DOHH2 (cell line): ENCODE data around the gene GAREM1.

Experiments
- H3F3A ChIP-seq: fragments of 200-600 bp; sonication (generic), shearing (Covaris generic); 2 replicates; pipeline ENCODE4 v1.6.0; 2016; ENCODE audit warnings: antibody characterized with exemption, mild to moderate bottlenecking; ENCODE audit not compliant: control insufficient read depth, insufficient read depth
- H3K27ac ChIP-seq: fragments of 200-600 bp; sonication (generic); 2 replicates; pipeline ENCODE4 v1.5.1; 2014; ENCODE audit warnings: low read depth, mild to moderate bottlenecking, low read length, moderate library complexity
- H3K27me3 ChIP-seq: fragments of 200-600 bp; sonication (generic); 2 replicates; pipeline ENCODE4 v1.6.1; 2014; ENCODE audit warnings: mild to moderate bottlenecking, low read length, mixed read lengths; ENCODE audit not compliant: control insufficient read depth
- H3K36me3 ChIP-seq: fragments of 200-600 bp; sonication (generic); 2 replicates; pipeline ENCODE4 v1.6.1; 2014; ENCODE audit warnings: mild to moderate bottlenecking, low read length, moderate library complexity, mixed read lengths; ENCODE audit not compliant: control insufficient read depth
- H3K4me1 ChIP-seq: fragments of 200-600 bp; sonication (generic); 2 replicates; pipeline ENCODE4 v1.6.1; 2014; ENCODE audit warnings: mild to moderate bottlenecking, low read length, mixed read lengths; ENCODE audit not compliant: control insufficient read depth
- H3K4me2 ChIP-seq: fragments of 200-600 bp; sonication (generic); 2 replicates; pipeline ENCODE4 v1.6.0; 2014; ENCODE audit warnings: mild to moderate bottlenecking, low read length, moderate library complexity
- H3K4me3 ChIP-seq: fragments of 200-600 bp; sonication (generic); 2 replicates; pipeline ENCODE4 v1.5.1; 2014; ENCODE audit warnings: mild to moderate bottlenecking, low read length, mixed read lengths
- H3K79me2 ChIP-seq: fragments of 200-600 bp; sonication (generic); 2 replicates; pipeline ENCODE4 v1.6.1; 2014; ENCODE audit warnings: mild to moderate bottlenecking, low read length, mixed read lengths; ENCODE audit not compliant: control insufficient read depth
- H3K9me2 ChIP-seq: fragments of 200-600 bp; sonication (generic); replicated peaks from 2 replicates; pipeline ENCODE4 v1.6.1; 2014; ENCODE audit warnings: mild to moderate bottlenecking, low read length, mixed read lengths; ENCODE audit not compliant: control insufficient read depth
- H3K9me3 ChIP-seq: fragments of 200-600 bp; sonication (generic); 2 replicates; pipeline ENCODE4 v1.6.1; 2014; ENCODE audit warnings: antibody characterized with exemption, low read length, mixed read lengths; ENCODE audit not compliant: control insufficient read depth, insufficient read depth
- H4K20me1 ChIP-seq: fragments of 200-600 bp; sonication (generic); 2 replicates; pipeline ENCODE4 v1.6.0; 2014; ENCODE audit warnings: low read depth, mild to moderate bottlenecking, antibody characterized with exemption, low read length, moderate library complexity; ENCODE audit not compliant: control insufficient read depth, insufficient read depth
- CTCF ChIP-seq: fragments of 200-600 bp; sonication (generic); IDR thresholded peaks from one replicate; pipeline ENCODE4 v1.5.1; 2014; ENCODE audit warnings: antibody characterized with exemption, mild to moderate bottlenecking, low read depth, low read length; ENCODE audit not compliant: poor library complexity, severe bottlenecking
- EZH2phosphoT487 ChIP-seq: fragments of 200-600 bp; sonication (generic); IDR thresholded peaks from 2 replicates; pipeline ENCODE4 v1.6.1; 2017; ENCODE audit warnings: borderline replicate concordance, mild to moderate bottlenecking, antibody characterized with exemption, low read length, moderate library complexity, mixed read lengths

GAREM1 gene

GRCh38 chr18:32401621-32402020, 69.1 kb downstream of the GAREM1 start:
- H3K79me2 ChIP-seq = no peaks in the 10 kb centered on the region
- no peaks in the 10 kb centered on the region for H3K4me1 ChIP-seq
- H4K20me1 ChIP-seq = no peaks in the 10 kb centered on the region
- H3K36me3 ChIP-seq = no peaks in the 10 kb centered on the region
- no peaks in the 10 kb centered on the region for H3F3A ChIP-seq
- no peak overlapping the region for H3K4me2 ChIP-seq
- no peaks in the 10 kb centered on the region for H3K27me3 ChIP-seq
- H3K9me2 ChIP-seq = no peaks in the 10 kb centered on the region
- H3K4me3 ChIP-seq = no peak overlapping the region
- no peak overlapping the region for H3K27ac ChIP-seq
- TF ChIP-seq CTCF = no peak
- TF ChIP-seq EZH2phosphoT487 = no peak
- no peaks in the 10 kb centered on the region for H3K9me3 ChIP-seq

GRCh38 chr18:32393407-32393806, 77.3 kb downstream of the GAREM1 start:
- no peaks in the 10 kb centered on the region for H3K27me3 ChIP-seq
- no peaks in the 10 kb centered on the region for H3K36me3 ChIP-seq
- H3K4me1 ChIP-seq = no peaks in the 10 kb centered on the region
- no peak overlapping the region for H3K4me2 ChIP-seq
- H3K9me2 ChIP-seq = no peaks in the 10 kb centered on the region
- no peak overlapping the region for H3K27ac ChIP-seq
- H3K9me3 ChIP-seq = no peaks in the 10 kb centered on the region
- H3K79me2 ChIP-seq = no peaks in the 10 kb centered on the region
- no peaks in the 10 kb centered on the region for H3F3A ChIP-seq
- no peak overlapping the region for H3K4me3 ChIP-seq
- no peaks in the 10 kb centered on the region for H4K20me1 ChIP-seq
- TF ChIP-seq EZH2phosphoT487 (no peak), CTCF (no peak)

- Histone ChIP-seq H3K27ac (no peak overlapping the region), H3F3A (no peaks in the 10 kb centered on the region), H3K4me2 (no peak overlapping the region), H3K36me3 (no peaks in the 10 kb centered on the region), H4K20me1 (no peaks in the 10 kb centered on the region), H3K4me1 (no peaks in the 10 kb centered on the region), H3K79me2 (no peaks in the 10 kb centered on the region), H3K9me2 (no peaks in the 10 kb centered on the region), H3K9me3 (no peaks in the 10 kb centered on the region), H3K27me3 (no peaks in the 10 kb centered on the region), H3K4me3 (no peak overlapping the region)
- no peak for TF ChIP-seq EZH2phosphoT487
- TF ChIP-seq CTCF = no peak
These were observed 79.6 kb downstream of the GAREM1 start for GRCh38 chr18:32391126-32391525.

- Histone ChIP-seq H3K36me3 (no peaks in the 10 kb centered on the region), H3K9me3 (no peaks in the 10 kb centered on the region), H3F3A (no peaks in the 10 kb centered on the region), H4K20me1 (no peaks in the 10 kb centered on the region), H3K4me1 (no peaks in the 10 kb centered on the region), H3K79me2 (no peaks in the 10 kb centered on the region), H3K27ac (no peak overlapping the region), H3K4me2 (no peak overlapping the region), H3K9me2 (no peaks in the 10 kb centered on the region), H3K27me3 (no peaks in the 10 kb centered on the region), H3K4me3 (no peak overlapping the region)
- TF ChIP-seq EZH2phosphoT487 (no peak), CTCF (no peak)
These were observed 80.8 kb downstream of the GAREM1 start for GRCh38 chr18:32389858-32390257.
